CD4-positive, alpha-beta T cell treated with Interleukin-2 at 100 ng/mL for 4 hours (primary cell): ENCODE data around the gene ACOX2.
A peak's percentile ranks its signal among the peaks of the same experiment; 100 is the strongest.

ENCODE experiments used
- DNase-seq: peaks from one replicate; pipeline ENCODE4 v3.0.0-alpha.2; 2020; ENCODE audit warnings: low spot score

ACOX2 gene

DNA sequence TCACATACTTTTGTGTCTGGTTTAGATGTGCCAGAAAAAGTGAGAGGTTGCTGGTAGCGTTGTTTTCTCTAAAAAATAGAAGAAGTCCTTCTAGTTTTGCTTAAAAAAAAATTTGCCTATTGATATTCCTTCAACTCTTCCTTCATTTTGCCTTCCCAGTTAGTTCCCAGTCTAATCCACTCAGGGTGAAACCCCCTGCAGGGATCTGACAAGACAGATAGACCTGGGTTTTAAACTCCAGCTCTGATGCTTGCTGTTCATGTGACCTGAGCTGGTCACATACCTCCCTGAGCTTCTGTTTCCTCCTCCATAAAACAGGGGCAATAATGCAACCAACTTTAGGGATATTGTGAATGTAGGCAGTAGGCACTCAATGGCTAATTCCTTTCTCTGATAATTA lies 63.7 kb downstream of the ACOX2 start:
- DNase-seq: no peak

DNA sequence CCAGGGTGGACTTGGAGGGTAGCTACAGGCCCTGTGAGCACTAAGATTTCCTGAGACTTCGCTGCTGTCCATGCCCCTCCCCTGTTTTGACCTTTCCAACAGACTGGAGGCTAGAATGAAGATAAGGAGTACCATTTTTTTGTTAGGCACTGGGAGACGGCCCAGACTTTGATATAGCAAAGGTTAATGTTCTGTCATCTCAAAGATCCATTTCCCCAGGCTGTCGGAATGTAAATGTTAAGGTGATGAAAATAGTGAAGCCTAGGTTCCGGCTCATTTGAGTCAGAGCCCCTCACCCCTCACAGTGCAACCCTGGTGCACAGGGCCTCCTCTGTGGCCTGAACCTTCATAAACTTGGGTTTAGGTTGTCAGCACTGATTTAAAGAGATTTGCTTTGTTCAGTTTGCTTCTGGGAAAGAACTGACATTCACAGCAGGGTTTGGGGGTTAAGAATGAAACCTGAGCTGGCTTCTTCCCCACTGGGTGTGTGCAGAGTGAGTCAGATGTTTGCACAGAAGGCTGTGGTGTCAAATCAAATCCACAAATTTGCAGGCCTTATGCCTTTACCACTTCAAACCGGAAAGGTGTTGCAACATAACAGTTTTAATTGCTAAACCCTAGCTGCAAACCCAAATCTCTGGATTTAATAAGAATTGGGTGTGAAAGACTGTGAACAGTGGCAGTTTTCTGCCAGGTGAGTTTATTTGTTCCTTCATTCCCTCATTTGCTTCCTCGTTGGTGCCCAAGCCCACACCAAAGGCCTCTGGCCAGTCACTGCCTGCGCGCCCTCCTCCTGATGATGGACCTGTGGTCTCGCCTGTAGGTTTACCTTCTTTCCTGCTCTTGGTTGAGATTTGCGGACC lies 65.7 kb downstream of the ACOX2 start:
- peak; percentile 79 for DNase-seq

DNA sequence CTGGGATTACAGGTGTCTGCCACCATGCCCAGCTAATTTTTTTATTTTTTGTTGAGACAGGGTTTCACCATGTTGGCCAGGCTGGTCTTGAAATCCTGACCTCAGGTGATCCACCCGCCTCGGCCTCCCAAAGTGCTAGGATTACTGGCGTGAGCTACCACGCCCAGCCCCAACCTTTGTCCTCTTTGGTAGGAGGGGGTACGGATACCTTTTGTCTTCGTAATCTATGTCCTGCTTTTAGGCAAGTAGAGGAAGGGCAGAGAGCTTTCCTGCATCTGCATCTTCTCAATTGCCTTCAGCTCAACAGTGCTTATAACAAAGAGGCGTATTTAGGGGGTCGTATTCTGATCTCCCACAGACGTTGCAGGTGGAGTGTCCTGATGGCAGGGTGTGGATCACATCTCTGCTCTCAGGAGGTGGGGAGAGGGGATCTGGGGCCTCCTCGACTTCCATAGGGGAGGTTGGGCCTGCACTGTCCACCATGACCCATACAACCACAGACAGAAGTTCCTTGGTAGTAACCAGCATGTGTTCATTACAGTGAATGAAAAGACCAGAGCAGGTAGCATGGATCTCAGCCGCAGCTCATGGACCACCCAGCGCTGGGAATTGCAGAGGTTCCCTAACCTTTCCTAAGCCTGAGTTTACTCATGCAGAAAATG lies 66.5 kb downstream of the ACOX2 start:
- no peak for DNase-seq

DNA sequence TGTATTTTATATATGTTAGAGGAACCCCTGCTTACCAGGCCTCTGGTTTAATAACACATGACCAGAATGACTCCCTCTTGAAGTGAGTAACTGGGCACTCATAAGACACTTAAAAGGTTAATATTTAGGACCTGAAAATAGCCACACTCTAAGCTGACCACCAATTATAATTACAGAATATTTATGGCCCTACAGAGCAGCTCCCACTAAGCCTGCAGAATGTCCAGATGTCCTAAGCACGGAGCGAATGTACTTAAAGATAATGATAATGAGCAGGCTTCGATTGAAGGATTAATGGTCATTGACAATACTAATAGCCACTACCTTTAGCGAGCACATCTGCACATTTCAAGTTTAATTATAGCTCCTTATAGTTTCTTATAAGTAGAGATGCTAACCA lies 67.9 kb downstream of the ACOX2 start:
- no peak for DNase-seq

DNA sequence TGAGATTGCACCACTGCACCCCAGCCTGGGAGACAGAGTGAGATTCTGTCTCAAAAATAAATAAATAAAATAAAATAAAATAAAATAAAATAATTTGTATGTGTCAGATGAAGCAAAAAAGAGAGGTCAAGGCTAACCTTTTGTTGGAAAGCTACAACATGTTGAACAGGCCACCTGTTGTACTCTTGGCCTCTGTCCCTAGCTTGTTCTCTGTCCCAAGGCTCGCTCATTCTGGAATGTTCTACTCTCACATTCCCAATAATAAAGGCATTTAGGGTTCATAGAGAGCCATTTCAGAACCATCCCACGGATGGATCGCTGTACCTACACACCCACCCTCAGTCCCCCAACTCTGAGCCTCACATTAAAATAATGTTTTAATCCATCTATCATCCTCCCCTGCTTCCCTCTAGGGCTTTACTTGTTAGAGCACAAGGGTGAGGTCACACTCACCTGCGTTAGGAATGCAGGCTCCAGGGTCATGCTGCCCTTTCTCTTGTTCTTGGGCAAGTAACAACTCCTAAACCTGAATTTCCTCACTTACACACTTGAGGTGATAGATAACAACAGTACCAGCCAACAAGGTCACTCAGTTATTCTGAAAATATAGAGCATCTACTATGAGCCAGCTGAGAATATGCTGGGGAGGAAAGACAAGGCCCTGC lies 70.0 kb downstream of the ACOX2 start:
- no peak for DNase-seq

DNA sequence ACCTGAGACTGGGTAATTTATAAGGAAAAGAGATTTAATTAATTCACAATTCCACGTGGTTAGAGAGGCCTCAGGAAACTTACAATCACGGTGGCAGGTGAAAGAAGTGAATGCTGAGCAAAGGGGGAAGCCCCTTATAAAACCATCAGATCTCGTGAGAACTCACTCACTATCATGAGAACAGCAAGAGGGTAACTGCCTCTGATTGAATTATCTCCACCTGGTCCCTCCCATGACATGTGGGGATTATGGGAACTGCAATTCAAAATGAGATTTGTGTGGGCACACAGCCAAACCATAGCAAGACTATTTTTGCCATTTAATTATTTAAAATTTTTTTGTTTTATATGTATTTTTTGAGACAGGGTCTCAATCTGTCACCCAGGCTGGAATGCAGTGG lies 72.1 kb downstream of the ACOX2 start:
- DNase-seq: no peak

DNA sequence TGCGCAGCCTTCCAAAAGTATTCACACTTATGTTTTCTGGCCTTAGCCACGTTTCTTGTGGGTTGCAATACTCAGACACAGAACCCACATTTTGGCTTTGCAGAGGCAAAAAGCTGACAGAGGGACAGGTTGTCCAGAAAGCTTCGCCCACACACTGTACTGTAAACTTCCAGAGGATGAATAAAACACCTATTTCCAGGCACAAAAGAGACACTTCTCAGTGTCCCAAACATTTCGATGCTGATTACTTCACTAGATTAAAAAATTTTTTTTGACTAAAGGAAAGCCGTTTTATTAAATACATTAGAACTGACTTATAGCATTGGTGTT lies 73.1 kb downstream of the ACOX2 start:
- DNase-seq: no peak

DNA sequence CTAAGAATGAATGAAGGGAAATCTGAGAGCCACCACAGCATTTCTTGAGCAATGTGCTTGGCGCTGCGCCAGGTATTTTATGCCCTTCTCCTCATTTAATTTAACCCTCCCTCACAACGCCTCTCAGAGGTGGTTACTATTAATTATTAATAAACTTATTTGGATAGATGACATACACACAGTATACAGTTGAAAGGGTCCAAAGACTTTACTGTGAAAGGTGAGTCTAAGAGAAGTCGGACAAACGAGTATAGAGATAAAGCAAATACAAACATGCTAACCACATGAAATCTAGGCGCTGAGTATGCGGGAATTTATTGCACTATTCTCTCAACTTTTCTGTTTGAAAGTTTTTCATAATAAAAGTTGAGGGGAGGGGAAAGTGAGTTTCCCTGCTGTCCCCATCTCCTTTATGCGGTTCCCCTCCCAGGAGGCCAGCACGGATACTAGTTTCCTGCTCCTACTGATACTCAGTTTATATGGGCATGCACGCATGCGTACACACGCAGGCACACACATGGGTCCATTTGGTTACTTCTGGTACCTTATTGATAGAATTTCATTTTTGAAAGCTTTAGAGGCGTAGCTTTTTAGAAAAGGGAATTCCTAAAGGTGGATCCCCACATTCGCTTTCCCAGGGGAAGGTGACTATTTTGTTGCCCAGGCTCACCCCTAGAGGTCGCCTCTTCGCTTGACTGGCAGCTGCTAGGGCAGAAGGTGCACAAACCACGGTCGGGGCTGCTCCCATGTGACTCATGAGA lies 73.6 kb downstream of the ACOX2 start:
- DNase-seq: peak; percentile 82

DNA sequence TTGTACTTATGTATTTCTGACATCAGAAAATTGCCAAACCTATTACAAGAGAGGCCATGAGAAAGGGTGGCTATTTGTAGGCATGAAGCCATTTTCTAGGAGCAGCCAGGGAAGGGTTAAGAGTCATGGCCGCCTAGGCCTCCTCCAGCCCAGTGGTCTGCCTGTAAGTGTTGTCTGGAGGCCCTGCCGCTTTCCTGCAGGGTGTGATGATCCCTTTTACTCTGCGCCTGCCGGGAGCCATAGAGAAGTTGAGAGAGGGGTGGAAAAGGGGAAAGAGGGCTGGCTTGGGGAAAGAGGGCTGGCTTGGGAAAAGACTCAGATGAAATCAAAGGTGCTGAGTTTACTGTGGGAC lies 74.2 kb downstream of the ACOX2 start:
- no peak for DNase-seq

DNA sequence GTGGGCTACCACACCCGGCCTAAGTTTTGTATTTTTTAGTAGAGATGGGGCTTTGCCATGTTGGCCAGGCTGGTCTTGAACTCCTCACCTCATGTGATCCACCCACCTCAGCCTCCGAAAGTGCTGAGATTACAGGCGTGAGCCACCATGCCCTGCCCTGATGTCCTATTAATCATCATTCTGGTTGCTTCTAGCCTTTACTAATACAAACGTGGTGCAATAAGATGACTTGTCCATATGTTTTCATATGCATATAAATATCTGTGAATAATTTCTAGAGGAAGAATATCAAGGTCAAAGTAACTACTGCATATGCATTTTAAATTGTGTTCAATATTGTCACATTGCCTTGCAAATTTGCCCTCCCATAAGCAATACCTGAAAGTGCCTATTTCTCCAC lies 77.8 kb downstream of the ACOX2 start:
- no peak for DNase-seq
